Activated effector memory CD4-positive, alpha-beta T cell treated with anti-CD3 and anti-CD28 coated beads, Interleukin-2, amount 50 U/mL, for 16 hours (primary cell): ENCODE data around the gene AJUBA.
"Not testable (repeated sequence)": the region's sequence is repeated elsewhere in the genome, so short reads cannot be mapped to it uniquely, and the experiment has no call there.

ENCODE experiments used
- DNase-seq: peaks from one replicate; pipeline ENCODE4 v3.0.0-alpha.2; 2020

AJUBA gene

GRCh38 chr14:22978981-22979671 is 3.2 kb downstream of the AJUBA start:
- DNase-seq, result no peak

GRCh38 chr14:22978487-22978837 is 3.9 kb downstream of the AJUBA start:
- DNase-seq, result no peak

GRCh38 chr14:22977684-22978486 is 4.5 kb downstream of the AJUBA start:
- no peak for DNase-seq

GRCh38 chr14:22977434-22977683 is 5.0 kb downstream of the AJUBA start:
- no peak for DNase-seq

GRCh38 chr14:22976620-22977433 is 5.5 kb downstream of the AJUBA start:
- no peak for DNase-seq

GRCh38 chr14:22974530-22975313 is 7.6 kb downstream of the AJUBA start:
- no peak for DNase-seq

GRCh38 chr14:22973217-22974032 is 8.9 kb downstream of the AJUBA start:
- DNase-seq, result no peak

- no peak for DNase-seq
These were observed 9.9 kb downstream of the AJUBA start for GRCh38 chr14:22972313-22972930.

GRCh38 chr14:22971152-22971551 is 11.2 kb downstream of the AJUBA start:
- DNase-seq, result no peak

GRCh38 chr14:22966783-22967269 is 15.5 kb downstream of the AJUBA start:
- no peak for DNase-seq

- not testable (repeated sequence) for DNase-seq
These were observed 16.2 kb downstream of the AJUBA start for GRCh38 chr14:22965916-22966782.

GRCh38 chr14:22962061-22962676 is 20.2 kb downstream of the AJUBA start:
- DNase-seq, result no peak

- no peak for DNase-seq
These were observed 26.4 kb downstream of the AJUBA start for GRCh38 chr14:22955702-22956569.

GRCh38 chr14:22952418-22952817 is 29.9 kb downstream of the AJUBA start:
- DNase-seq, result no peak

- DNase-seq, result not testable (repeated sequence)
These were observed 30.6 kb downstream of the AJUBA start for GRCh38 chr14:22951795-22952194.

- no peak for DNase-seq
These were observed 36.7 kb downstream of the AJUBA start for GRCh38 chr14:22945642-22946041.

- no peak for DNase-seq
These were observed 42.7 kb downstream of the AJUBA start for GRCh38 chr14:22939684-22940083.

- DNase-seq, result no peak
These were observed 47.2 kb downstream of the AJUBA start for GRCh38 chr14:22935156-22935555.

GRCh38 chr14:22932146-22932545 is 50.2 kb downstream of the AJUBA start:
- no peak for DNase-seq
